GM12892 (cell line): ENCODE measurements around the gene CNMD.

Source experiments
- POLR2A ChIP-seq: IDR thresholded peaks from 2 replicates; pipeline ENCODE4 v1.6.1; 2011; ENCODE audit warnings: low read depth, low read length, control low read depth
- POLR2AphosphoS5 ChIP-seq: IDR thresholded peaks from 2 replicates; pipeline ENCODE4 v1.6.1; 2011; ENCODE audit warnings: low read depth, low read length, control low read depth
- TAF1 ChIP-seq: IDR thresholded peaks from 2 replicates; pipeline ENCODE4 v1.6.1; 2011; ENCODE audit warnings: low read depth, mild to moderate bottlenecking, control low read depth, low read length, borderline replicate concordance

GRCh38 chr13:52783943-52784342 lies 44.3 kb upstream of the CNMD start:
- TF ChIP-seq POLR2A (no peak), TAF1 (no peak), POLR2AphosphoS5 (no peak)
